ENCODE measurements around the gene CDYL2. TPM values are rescaled to one million over a fixed set of nuclear protein-coding genes. Genes with fewer than 3 reads are reported as not detected.
A peak's percentile ranks its signal among the peaks of the same experiment; 100 is the strongest.

CDYL2 gene
- total RNA-seq, 2 donors from 2014 or later, result 4.8 TPM

- no peaks in the 10 kb centered on the region for H3K27me3 ChIP-seq
- TF ChIP-seq CTCF (IDR thresholded peaks at IDR 0.05), result no peak
- H3K4me3 ChIP-seq, result no peak overlapping the region
- H3K9me3 ChIP-seq, result no peaks in the 10 kb centered on the region
- DNase-seq, result no peak
- intact Hi-C loops (cut with DNase I), result no loop called here
- H3K27ac ChIP-seq, result no peak overlapping the region
- no peaks in the 10 kb centered on the region for H3K36me3 ChIP-seq
- no peak overlapping the region for H3K9ac ChIP-seq (ENCODE audit: low read depth in 2 of 2, low read length in 2 of 2)
- no peaks in the 10 kb centered on the region for H3K4me1 ChIP-seq
These were observed 139.0 kb downstream of the CDYL2 start for GRCh38 chr16:80665356-80665755.

- intact Hi-C loops (cut with DNase I), result no loop called here
- H3K36me3 ChIP-seq, result no peaks in the 10 kb centered on the region
These were observed 139.6 kb downstream of the CDYL2 start for GRCh38 chr16:80664786-80665185.

GRCh38 chr16:80664226-80664625 is 140.2 kb downstream of the CDYL2 start:
- no peaks in the 10 kb centered on the region for H3K36me3 ChIP-seq
- DNase-seq, result no peak
- TF ChIP-seq CTCF (IDR thresholded peaks at IDR 0.05), result no peak
- no peak overlapping the region for H3K9ac ChIP-seq (ENCODE audit: low read depth in 2 of 2, low read length in 2 of 2)
- H3K4me3 ChIP-seq, result no peak overlapping the region
- intact Hi-C loops (cut with DNase I), result no loop called here
- H3K27me3 ChIP-seq, result no peaks in the 10 kb centered on the region
- H3K9me3 ChIP-seq, result no peaks in the 10 kb centered on the region
- no peak overlapping the region for H3K27ac ChIP-seq
- H3K4me1 ChIP-seq, result no peaks in the 10 kb centered on the region

More at GRCh38 chr16:80664786-80665185, 139.6 kb downstream of the CDYL2 start:
- TF ChIP-seq CTCF (IDR thresholded peaks at IDR 0.05), result no peak
- Histone ChIP-seq H3K27me3 (no peaks in the 10 kb centered on the region), H3K9me3 (no peaks in the 10 kb centered on the region), H3K4me3 (no peak overlapping the region), H3K27ac (no peak overlapping the region), H3K4me1 (no peaks in the 10 kb centered on the region), H3K9ac (ENCODE audit: low read depth in 2 of 2, low read length in 2 of 2) (no peak overlapping the region)
- no peak for DNase-seq

- H3K4me1 ChIP-seq, result no peaks in the 10 kb centered on the region
- DNase-seq, result no peak
- no peak overlapping the region for H3K9ac ChIP-seq (ENCODE audit: low read depth in 2 of 2, low read length in 2 of 2)
- H3K36me3 ChIP-seq, result no peaks in the 10 kb centered on the region
- no peak overlapping the region for H3K27ac ChIP-seq
- H3K27me3 ChIP-seq, result no peaks in the 10 kb centered on the region
- no peak for TF ChIP-seq CTCF (IDR thresholded peaks at IDR 0.05)
- intact Hi-C loops (cut with DNase I), result no loop called here
- no peaks in the 10 kb centered on the region for H3K9me3 ChIP-seq
- no peak overlapping the region for H3K4me3 ChIP-seq
These were observed 141.3 kb downstream of the CDYL2 start for GRCh38 chr16:80663078-80663477.

GRCh38 chr16:80659865-80660264 is 144.5 kb downstream of the CDYL2 start:
- Histone ChIP-seq H3K4me1 (no peaks in the 10 kb centered on the region), H3K9ac (ENCODE audit: low read depth in 2 of 2, low read length in 2 of 2) (no peak overlapping the region), H3K9me3 (no peaks in the 10 kb centered on the region), H3K4me3 (no peak overlapping the region), H3K27me3 (no peaks in the 10 kb centered on the region), H3K36me3 (no peaks in the 10 kb centered on the region), H3K27ac (no peak overlapping the region)
- TF ChIP-seq CTCF (IDR thresholded peaks at IDR 0.05), result no peak
- intact Hi-C loops (cut with DNase I), result no loop called here
- DNase-seq, result no peak

- no peak for DNase-seq
- H3K9ac ChIP-seq (ENCODE audit: low read depth in 2 of 2, low read length in 2 of 2), result peak overlapping the region in 1 of 2 donors; percentile 24
- no peaks in the 10 kb centered on the region for H3K27me3 ChIP-seq
- H3K27ac ChIP-seq, result no peak overlapping the region
- H3K36me3 ChIP-seq, result no peaks in the 10 kb centered on the region
- TF ChIP-seq CTCF (IDR thresholded peaks at IDR 0.05), result no peak
- H3K9me3 ChIP-seq, result no peaks in the 10 kb centered on the region
- intact Hi-C loops (cut with DNase I), result no loop called here
- no peak overlapping the region for H3K4me3 ChIP-seq
- no peaks in the 10 kb centered on the region for H3K4me1 ChIP-seq
These were observed 147.7 kb downstream of the CDYL2 start for GRCh38 chr16:80656711-80657150.
